GM12872 (cell line): ENCODE data around the gene ATP10B.

Experiments
- CTCF ChIP-seq: IDR thresholded peaks from 3 replicates; pipeline ENCODE4 v1.5.1; 2011; ENCODE audit warnings: low read depth, mild to moderate bottlenecking, low read length, moderate library complexity; ENCODE audit not compliant: insufficient read depth

ATP10B gene, protein sequence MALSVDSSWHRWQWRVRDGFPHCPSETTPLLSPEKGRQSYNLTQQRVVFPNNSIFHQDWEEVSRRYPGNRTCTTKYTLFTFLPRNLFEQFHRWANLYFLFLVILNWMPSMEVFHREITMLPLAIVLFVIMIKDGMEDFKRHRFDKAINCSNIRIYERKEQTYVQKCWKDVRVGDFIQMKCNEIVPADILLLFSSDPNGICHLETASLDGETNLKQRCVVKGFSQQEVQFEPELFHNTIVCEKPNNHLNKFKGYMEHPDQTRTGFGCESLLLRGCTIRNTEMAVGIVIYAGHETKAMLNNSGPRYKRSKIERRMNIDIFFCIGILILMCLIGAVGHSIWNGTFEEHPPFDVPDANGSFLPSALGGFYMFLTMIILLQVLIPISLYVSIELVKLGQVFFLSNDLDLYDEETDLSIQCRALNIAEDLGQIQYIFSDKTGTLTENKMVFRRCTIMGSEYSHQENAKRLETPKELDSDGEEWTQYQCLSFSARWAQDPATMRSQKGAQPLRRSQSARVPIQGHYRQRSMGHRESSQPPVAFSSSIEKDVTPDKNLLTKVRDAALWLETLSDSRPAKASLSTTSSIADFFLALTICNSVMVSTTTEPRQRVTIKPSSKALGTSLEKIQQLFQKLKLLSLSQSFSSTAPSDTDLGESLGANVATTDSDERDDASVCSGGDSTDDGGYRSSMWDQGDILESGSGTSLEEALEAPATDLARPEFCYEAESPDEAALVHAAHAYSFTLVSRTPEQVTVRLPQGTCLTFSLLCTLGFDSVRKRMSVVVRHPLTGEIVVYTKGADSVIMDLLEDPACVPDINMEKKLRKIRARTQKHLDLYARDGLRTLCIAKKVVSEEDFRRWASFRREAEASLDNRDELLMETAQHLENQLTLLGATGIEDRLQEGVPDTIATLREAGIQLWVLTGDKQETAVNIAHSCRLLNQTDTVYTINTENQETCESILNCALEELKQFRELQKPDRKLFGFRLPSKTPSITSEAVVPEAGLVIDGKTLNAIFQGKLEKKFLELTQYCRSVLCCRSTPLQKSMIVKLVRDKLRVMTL (N-terminal part only)

GRCh38 chr5:160852049-160852448 is at the start of gene ATP10B:
Gene ATP10B (minus strand): TSS chr5:160852211. CDS start chr5:160688074, 164,137 bp downstream.
- TF ChIP-seq CTCF, result no peak

- no peak for TF ChIP-seq CTCF
Measured at GRCh38 chr5:160901656-160902055, 49.6 kb upstream of the ATP10B start.

GRCh38 chr5:160899735-160900134 is 47.7 kb upstream of the ATP10B start:
- TF ChIP-seq CTCF, result no peak

DNA sequence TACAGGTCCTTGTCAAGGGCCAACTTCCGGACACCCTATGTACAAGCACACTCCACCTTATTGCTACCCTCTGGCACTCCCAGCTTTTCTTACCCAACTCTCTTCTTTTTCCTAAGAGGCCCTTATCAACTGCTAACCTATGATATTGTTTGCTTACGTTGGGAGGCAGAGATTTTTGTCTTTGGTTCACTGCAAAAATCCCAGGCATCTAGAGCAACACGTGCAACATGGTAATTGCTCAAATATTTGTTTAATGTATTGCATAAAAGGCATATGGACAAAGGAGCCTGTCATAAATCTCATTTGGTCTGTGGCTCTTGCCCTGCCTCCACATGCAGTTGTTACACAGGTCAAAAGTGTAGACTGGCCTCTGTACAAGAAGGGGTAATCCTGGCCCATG is 35.8 kb upstream of the ATP10B start:
- TF ChIP-seq CTCF, result no peak

DNA sequence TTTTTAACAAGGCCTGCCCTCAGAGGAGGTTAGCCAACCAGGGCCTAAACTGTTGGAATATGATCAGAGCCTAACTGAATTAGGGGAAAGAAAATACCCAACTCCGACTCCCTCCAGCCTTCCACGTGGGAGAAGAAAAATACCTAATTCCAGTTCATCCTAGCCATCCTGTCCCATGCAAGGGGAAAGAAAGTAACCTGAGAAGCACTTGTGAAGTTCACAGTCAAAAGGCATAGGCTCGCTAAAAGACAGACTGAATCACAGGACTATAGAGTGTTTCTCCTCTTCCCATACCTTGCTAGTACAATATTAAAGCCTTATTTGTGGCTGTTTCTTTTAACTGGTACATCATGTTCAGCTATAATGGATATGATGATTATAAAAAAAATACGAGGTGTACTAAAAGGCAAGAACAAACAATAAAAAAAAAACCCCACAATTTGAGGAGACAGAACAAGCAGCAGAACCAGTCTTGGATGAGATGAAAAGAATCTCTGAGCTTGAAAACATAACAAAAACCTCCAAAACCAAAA is 18.0 kb upstream of the ATP10B start:
- TF ChIP-seq CTCF, result no peak

DNA sequence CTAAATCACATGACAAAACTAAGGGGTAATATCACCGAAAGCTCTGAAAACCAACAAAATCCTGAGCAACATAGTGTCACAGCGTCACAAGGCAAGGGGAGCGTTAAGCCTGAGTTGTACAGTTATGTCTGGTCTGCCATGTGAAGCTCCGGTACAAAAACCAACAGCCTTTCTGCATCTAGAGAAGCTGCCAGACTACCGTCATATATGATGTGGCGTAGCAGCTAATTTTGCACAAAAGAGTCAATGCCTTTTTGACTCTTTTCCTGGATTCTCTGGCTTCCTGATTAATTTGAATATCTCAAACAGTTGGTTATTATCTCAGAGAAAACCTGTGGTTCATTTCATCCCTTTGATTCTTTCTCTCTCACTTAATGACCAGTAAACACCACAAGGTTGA is 16.0 kb upstream of the ATP10B start:
- TF ChIP-seq CTCF, result no peak

- no peak for TF ChIP-seq CTCF
Measured at GRCh38 chr5:160851451-160851850, 560 bp downstream of the ATP10B start.
